Hepatocyte (in vitro differentiated cells): ENCODE data around the gene PIK3C2A. TPM values are rescaled to one million over a fixed set of nuclear protein-coding genes. Genes with fewer than 3 reads are reported as not detected.
A peak's percentile ranks its signal among the peaks of the same experiment; 100 is the strongest.

Source experiments
- DNase-seq: peaks from one replicate; pipeline ENCODE4 v3.0.0-alpha.2; 2016; ENCODE audit warnings: low spot score
- H2AFZ ChIP-seq: fragments of 200-600 bp; sonication (generic); 2 replicates; pipeline ENCODE4 v1.6.0; 2016; ENCODE audit warnings: antibody characterized with exemption, mild to moderate bottlenecking
- H3K27ac ChIP-seq: fragments of 200-600 bp; sonication (generic); 2 replicates; pipeline ENCODE4 v1.5.1; 2016; ENCODE audit warnings: mild to moderate bottlenecking
- H3K27me3 ChIP-seq: fragments of 200-600 bp; sonication (generic); 2 replicates; pipeline ENCODE4 v1.6.1; 2016
- H3K36me3 ChIP-seq: fragments of 200-600 bp; sonication (generic); replicated peaks from 2 replicates; pipeline ENCODE4 v1.5.1; 2016; ENCODE audit warnings: low read depth; ENCODE audit not compliant: insufficient read depth
- H3K4me1 ChIP-seq: fragments of 200-600 bp; sonication (generic); 2 replicates; pipeline ENCODE4 v1.5.1; 2016; ENCODE audit warnings: mild to moderate bottlenecking, moderate library complexity; ENCODE audit not compliant: insufficient read depth
- H3K4me2 ChIP-seq: fragments of 200-600 bp; sonication (generic); 2 replicates; pipeline ENCODE4 v1.6.0; 2016
- H3K4me3 ChIP-seq: fragments of 200-600 bp; sonication (generic); 2 replicates; pipeline ENCODE4 v1.5.1; 2016; ENCODE audit warnings: mild to moderate bottlenecking
- H3K79me2 ChIP-seq: fragments of 200-600 bp; sonication (generic); 2 replicates; pipeline ENCODE4 v1.6.0; 2017; ENCODE audit warnings: mild to moderate bottlenecking
- H3K9me2 ChIP-seq: fragments of 200-600 bp; sonication (generic); replicated peaks from 2 replicates; pipeline ENCODE4 v1.6.0; 2017; ENCODE audit warnings: mild to moderate bottlenecking; ENCODE audit not compliant: insufficient read depth
- H3K9me3 ChIP-seq: fragments of 200-600 bp; sonication (generic); 2 replicates; pipeline ENCODE4 v1.5.1; 2016; ENCODE audit warnings: low read depth, mild to moderate bottlenecking
- H4K20me1 ChIP-seq: fragments of 200-600 bp; sonication (generic); 2 replicates; pipeline ENCODE4 v1.6.0; 2016; ENCODE audit warnings: mild to moderate bottlenecking; ENCODE audit not compliant: insufficient read depth, poor library complexity, severe bottlenecking
- EZH2 ChIP-seq: fragments of 200-600 bp; sonication (generic); IDR thresholded peaks from 2 replicates; pipeline ENCODE4 v1.6.1; 2016; ENCODE audit warnings: antibody characterized with exemption, mild to moderate bottlenecking, borderline replicate concordance
- EZH2phosphoT487 ChIP-seq: fragments of 200-600 bp; sonication (generic); IDR thresholded peaks from one replicate; pipeline ENCODE4 v1.6.1; 2018; ENCODE audit warnings: antibody characterized with exemption, mild to moderate bottlenecking, low read depth, moderate library complexity; ENCODE audit not compliant: unreplicated experiment, severe bottlenecking
- WGBS: methylation state at CpG from one replicate; pipeline ENCODE4 v1.1.6; 2016; ENCODE audit warnings: low lambda C conversion rate; ENCODE audit errors: missing lambda C conversion rate; 5-methylcytosine and 5-hydroxymethylcytosine counted together
- polyA plus RNA-seq: library from polyadenylated mRNA; unstranded; fragments of >200 nt; fragmentation: Nextera tagmentation; extraction: Ambion mirVana; gene quantifications from 2 replicates; pipeline ENCODE4 v1.2.1, GENCODE V29; 2016
- total RNA-seq: library from RNA; depleted of rRNA; stranded (reverse); fragments of >200 nt; gene quantifications from 2 replicates; pipeline ENCODE4 v1.2.3, GENCODE V29; 2014
- TF ChIP-seq, protein P1 (sequence below): fragments of 200-600 bp; sonication (generic); IDR thresholded peaks from 2 replicates; pipeline ENCODE4 v1.5.1; 2016; ENCODE audit warnings: antibody characterized with exemption, mild to moderate bottlenecking; ENCODE audit not compliant: poor library complexity

Gene PIK3C2A
- total and polyA plus RNA-seq, 2 experiments from 2014 or later = 20.1 to 96.1 TPM

DNA sequence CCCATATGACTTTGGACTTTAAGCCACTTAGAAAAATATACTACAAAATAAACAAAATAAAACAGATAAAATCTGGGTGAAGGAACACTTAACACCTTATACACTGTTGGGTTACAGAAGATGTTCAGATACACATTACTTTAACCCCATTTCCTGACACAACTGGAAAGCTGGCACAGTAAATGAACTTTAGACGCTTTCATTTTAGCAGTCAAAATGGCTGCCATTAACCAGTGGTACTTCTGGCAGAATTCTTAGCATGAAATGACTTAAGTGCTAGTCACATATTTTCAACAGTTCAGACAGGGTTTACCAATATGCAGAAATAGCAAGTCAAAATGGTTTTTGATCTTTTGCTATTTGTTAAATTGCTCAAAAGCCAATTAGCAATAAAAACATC lies 37.9 kb downstream of the PIK3C2A start:
- Histone ChIP-seq H3K4me1 (peaks cover 6% of the 10 kb centered on the region), H2AFZ (no peak overlapping the region), H3K27ac (no peak overlapping the region), H3K4me3 (no peak overlapping the region), H3K36me3 (no peaks in the 10 kb centered on the region), H3K9me3 (no peaks in the 10 kb centered on the region), H3K9me2 (no peaks in the 10 kb centered on the region), H3K27me3 (no peaks in the 10 kb centered on the region), H3K4me2 (no peak overlapping the region), H3K79me2 (peaks cover 93% of the 10 kb centered on the region), H4K20me1 (peaks cover 47% of the 10 kb centered on the region)
- WGBS = 97% methylated on average over 1 of the region's 1 CpG
- no peak for DNase-seq
- TF ChIP-seq EZH2 (no peak), EZH2phosphoT487 (no peak)
- TF ChIP-seq, protein P1, sequence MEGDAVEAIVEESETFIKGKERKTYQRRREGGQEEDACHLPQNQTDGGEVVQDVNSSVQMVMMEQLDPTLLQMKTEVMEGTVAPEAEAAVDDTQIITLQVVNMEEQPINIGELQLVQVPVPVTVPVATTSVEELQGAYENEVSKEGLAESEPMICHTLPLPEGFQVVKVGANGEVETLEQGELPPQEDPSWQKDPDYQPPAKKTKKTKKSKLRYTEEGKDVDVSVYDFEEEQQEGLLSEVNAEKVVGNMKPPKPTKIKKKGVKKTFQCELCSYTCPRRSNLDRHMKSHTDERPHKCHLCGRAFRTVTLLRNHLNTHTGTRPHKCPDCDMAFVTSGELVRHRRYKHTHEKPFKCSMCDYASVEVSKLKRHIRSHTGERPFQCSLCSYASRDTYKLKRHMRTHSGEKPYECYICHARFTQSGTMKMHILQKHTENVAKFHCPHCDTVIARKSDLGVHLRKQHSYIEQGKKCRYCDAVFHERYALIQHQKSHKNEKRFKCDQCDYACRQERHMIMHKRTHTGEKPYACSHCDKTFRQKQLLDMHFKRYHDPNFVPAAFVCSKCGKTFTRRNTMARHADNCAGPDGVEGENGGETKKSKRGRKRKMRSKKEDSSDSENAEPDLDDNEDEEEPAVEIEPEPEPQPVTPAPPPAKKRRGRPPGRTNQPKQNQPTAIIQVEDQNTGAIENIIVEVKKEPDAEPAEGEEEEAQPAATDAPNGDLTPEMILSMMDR = no peak

DNA sequence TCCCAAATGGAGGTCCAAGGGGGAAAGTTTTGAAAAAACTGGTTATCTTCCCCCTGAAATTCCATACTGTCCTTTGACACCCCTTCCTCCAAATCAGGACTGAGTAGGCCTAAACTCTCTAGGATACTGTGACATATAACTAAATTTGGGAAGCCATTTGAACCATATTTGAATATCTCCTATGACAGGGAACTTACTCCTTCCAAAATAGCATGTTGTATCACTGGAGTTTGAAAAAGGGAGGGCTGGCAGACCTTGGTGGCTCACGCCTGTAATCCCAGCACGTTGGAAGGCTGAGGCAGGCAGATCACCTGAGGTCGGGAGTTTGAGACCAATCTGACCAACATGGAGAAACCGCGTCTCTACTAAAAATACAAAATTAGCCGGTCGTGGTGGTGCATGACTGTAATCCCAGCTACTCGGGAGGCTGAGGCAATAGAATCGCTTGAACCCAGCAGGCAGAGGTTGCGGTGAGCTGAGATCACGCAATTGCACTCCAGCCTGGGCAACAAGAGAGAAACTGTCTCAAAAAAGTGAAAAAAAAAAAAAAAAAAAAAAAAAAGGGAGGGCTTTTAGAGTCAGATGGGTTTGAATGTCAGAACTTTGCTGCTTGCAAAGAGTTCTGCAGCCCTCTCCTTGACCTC lies 42.4 kb downstream of the PIK3C2A start:
- H3K4me2 ChIP-seq = peak overlapping the region; percentile 24
- TF ChIP-seq EZH2 (no peak), EZH2phosphoT487 (no peak)
- TF ChIP-seq, protein P1 = no peak
- peak overlapping the region; percentile 38 for H3K27ac ChIP-seq

DNA sequence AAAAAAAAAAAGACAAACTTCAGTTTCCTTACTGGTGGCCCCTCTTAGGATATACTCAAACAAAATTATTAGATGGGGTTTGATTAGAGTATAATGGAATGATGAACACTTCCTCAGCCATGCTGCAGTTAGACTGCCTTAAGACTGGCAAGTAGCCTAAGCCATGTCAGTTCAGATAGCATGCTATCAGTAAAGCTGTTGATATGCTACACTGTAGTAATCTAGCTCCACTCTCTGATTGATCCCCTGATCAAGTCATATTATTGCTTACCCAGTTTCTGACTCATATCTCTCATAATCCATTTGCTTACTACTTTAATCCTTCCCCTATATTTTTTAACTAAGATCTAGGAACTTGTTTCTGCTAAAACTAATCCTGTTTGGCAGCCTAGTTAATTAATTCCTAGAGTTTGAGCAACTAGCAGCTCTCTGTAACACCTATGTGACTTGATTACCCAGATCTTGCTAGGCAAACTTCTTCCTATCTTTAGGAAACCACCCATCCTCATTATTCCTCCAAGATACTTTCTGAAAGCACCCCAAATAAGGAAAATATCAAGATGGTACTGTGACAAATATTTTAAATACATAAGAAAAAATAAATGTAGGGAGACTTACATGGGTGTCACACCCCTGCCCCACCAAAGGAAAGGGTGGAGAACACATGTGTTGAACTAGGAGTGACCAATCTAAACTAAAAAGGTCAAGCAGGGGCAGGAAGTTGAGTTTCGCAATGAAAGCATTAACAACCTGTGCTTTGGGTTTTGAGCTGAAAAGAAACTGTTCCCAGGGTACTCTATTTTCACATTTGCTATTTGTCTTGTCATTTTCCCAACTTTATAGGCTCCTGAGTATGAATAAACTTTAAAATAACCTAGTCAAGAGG lies 43.2 kb downstream of the PIK3C2A start:
- 61% methylated on average over 1 of the region's 1 CpG for WGBS
- no peaks in the 10 kb centered on the region for H3K9me2 ChIP-seq
- H3K27me3 ChIP-seq = no peaks in the 10 kb centered on the region
- H3K27ac ChIP-seq = peak overlapping the region; percentile 38
- H2AFZ ChIP-seq = no peak overlapping the region
- H3K4me2 ChIP-seq = peak overlapping the region; percentile 24
- DNase-seq = peak; percentile 8
- H4K20me1 ChIP-seq = peaks cover 67% of the 10 kb centered on the region
- peaks cover 11% of the 10 kb centered on the region for H3K4me1 ChIP-seq
- no peaks in the 10 kb centered on the region for H3K9me3 ChIP-seq
- no peak overlapping the region for H3K4me3 ChIP-seq
- no peaks in the 10 kb centered on the region for H3K36me3 ChIP-seq
- H3K79me2 ChIP-seq = peaks cover 93% of the 10 kb centered on the region
- TF ChIP-seq, protein P1 = no peak
- TF ChIP-seq EZH2 (no peak), EZH2phosphoT487 (no peak)

More for the DNA sequence above, 42.4 kb downstream of the PIK3C2A start:
- peaks cover 93% of the 10 kb centered on the region for H3K79me2 ChIP-seq
- H3K9me3 ChIP-seq = no peaks in the 10 kb centered on the region
- no peak overlapping the region for H2AFZ ChIP-seq
- 83% methylated on average over 11 of the region's 11 CpGs for WGBS
- no peaks in the 10 kb centered on the region for H3K27me3 ChIP-seq
- DNase-seq = no peak
- no peak overlapping the region for H3K4me3 ChIP-seq
- no peaks in the 10 kb centered on the region for H3K9me2 ChIP-seq
- H4K20me1 ChIP-seq = peaks cover 66% of the 10 kb centered on the region
- peaks cover 11% of the 10 kb centered on the region for H3K4me1 ChIP-seq
- no peaks in the 10 kb centered on the region for H3K36me3 ChIP-seq
